Measurements from ENCODE around the gene MFAP3.

- no peak for TF ChIP-seq CTCF (conservative IDR thresholded peaks at IDR 0.05; ENCODE audit: low read depth, low read length)
- no peak for TF ChIP-seq EZH2 (IDR thresholded peaks at IDR 0.05; ENCODE audit: borderline replicate concordance, low read depth, low read length, poor library complexity, severe bottlenecking)
Measured at GRCh38 chr5:154090656-154091055, 51.9 kb downstream of the MFAP3 start.
